CD14-positive monocyte (primary cell): ENCODE measurements around the gene TMEM79. TPM values are rescaled to one million over a fixed set of nuclear protein-coding genes. Genes with fewer than 3 reads are reported as not detected.

Source experiments
- DNase-seq, 3 donors: peaks; one replicate each; pipeline ENCODE4 v3.0.0-alpha.2; 2011 to 2022
- H2AFZ ChIP-seq: 2 replicates; pipeline ENCODE4 v1.6.0; 2012; ENCODE audit warnings: mild to moderate bottlenecking, low read depth, low read length, inconsistent platforms; ENCODE audit not compliant: insufficient read depth, poor library complexity, severe bottlenecking
- H3K27ac ChIP-seq, 2 donors: 1 replicate in 1 of 2; 2 replicates in 1 of 2; pipeline ENCODE4 v1.5.1; 2012 to 2013; ENCODE audit warnings: low read length in 2 of 2, control low read depth in 1 of 2, inconsistent platforms in 1 of 2, low read depth in 1 of 2, mild to moderate bottlenecking in 1 of 2
- H3K27me3 ChIP-seq, 2 donors: one replicate each; pipeline versions ENCODE4 v1.6.0 to v1.6.1; 2011 to 2013; ENCODE audit warnings: low read length in 2 of 2; ENCODE audit not compliant: control insufficient read depth in 2 of 2, insufficient read depth in 2 of 2
- H3K36me3 ChIP-seq, 2 donors: replicated peaks in 1 of 2; 1 replicate in 1 of 2; 2 replicates in 1 of 2; pipeline versions ENCODE4 v1.5.1 to v1.6.1; 2012 to 2013; ENCODE audit warnings: low read length in 2 of 2, control low read depth in 1 of 2, inconsistent platforms in 1 of 2, mild to moderate bottlenecking in 1 of 2; ENCODE audit not compliant: insufficient read depth in 2 of 2, control insufficient read depth in 1 of 2
- H3K4me1 ChIP-seq, 2 donors: 1 replicate in 1 of 2; 2 replicates in 1 of 2; pipeline versions ENCODE4 v1.5.1 to v1.6.1; 2012 to 2013; ENCODE audit warnings: low read length in 2 of 2, control low read depth in 1 of 2, inconsistent platforms in 1 of 2, mild to moderate bottlenecking in 1 of 2, moderate library complexity in 1 of 2; ENCODE audit not compliant: insufficient read depth in 2 of 2, control insufficient read depth in 1 of 2
- H3K4me2 ChIP-seq: replicated peaks from 2 replicates; pipeline ENCODE3; 2012; ENCODE audit warnings: low read length, moderate library complexity, mild to moderate bottlenecking; ENCODE audit not compliant: poor library complexity, severe bottlenecking; ENCODE audit errors: extremely low read depth
- H3K4me3 ChIP-seq, 3 experiments: fragments of 200-600 bp in 1 of 3; sonication (generic) in 1 of 3; replicated peaks in 1 of 3; 1 replicate in 2 of 3; 2 replicates in 1 of 3; pipeline ENCODE4 v1.5.1; 2011 to 2013; ENCODE audit warnings: low read length in 3 of 3, mild to moderate bottlenecking in 3 of 3, control low read depth in 2 of 3, low read depth in 2 of 3, inconsistent platforms in 1 of 3, moderate library complexity in 1 of 3
- H3K79me2 ChIP-seq: 2 replicates; pipeline ENCODE4 v1.6.0; 2012; ENCODE audit warnings: mild to moderate bottlenecking, control low read depth, inconsistent platforms, low read length, moderate library complexity; ENCODE audit not compliant: insufficient read depth
- H3K9ac ChIP-seq: 2 replicates; pipeline ENCODE4 v1.6.0; 2017; ENCODE audit warnings: low read length, mild to moderate bottlenecking; ENCODE audit not compliant: insufficient read depth, poor library complexity, severe bottlenecking
- H3K9me3 ChIP-seq, 2 donors: replicated peaks in 1 of 2; 1 replicate in 1 of 2; 2 replicates in 1 of 2; pipeline versions ENCODE4 v1.5.1 to v1.6.1; 2012 to 2013; ENCODE audit warnings: low read length in 2 of 2, control low read depth in 1 of 2; ENCODE audit not compliant: control insufficient read depth in 1 of 2, insufficient read depth in 1 of 2
- H4K20me1 ChIP-seq: 2 replicates; pipeline ENCODE4 v1.6.0; 2012; ENCODE audit warnings: mild to moderate bottlenecking, low read length, control low read depth, moderate library complexity; ENCODE audit not compliant: insufficient read depth
- H3K27ac Mint-ChIP-seq, 7 donors: one replicate each; pipeline ENCODE4 v1.8.0; 2020; ENCODE audit warnings: mild to moderate bottlenecking in 7 of 7, mixed read lengths in 7 of 7, moderate library complexity in 6 of 7, inconsistent platforms in 2 of 7
- H3K27me3 Mint-ChIP-seq, 3 donors: one replicate each; pipeline ENCODE4 v1.8.0; 2021 to 2022; ENCODE audit warnings: low read depth in 3 of 3, mild to moderate bottlenecking in 3 of 3, mixed read lengths in 3 of 3, moderate library complexity in 3 of 3, inconsistent platforms in 1 of 3
- H3K36me3 Mint-ChIP-seq, 2 donors: one replicate each; pipeline ENCODE4 v1.8.0; 2020; ENCODE audit warnings: mixed read lengths in 2 of 2, inconsistent platforms in 1 of 2, mild to moderate bottlenecking in 1 of 2
- H3K4me1 Mint-ChIP-seq: one replicate; pipeline ENCODE4 v1.8.0; 2020; ENCODE audit warnings: mild to moderate bottlenecking, mixed read lengths
- H3K4me3 Mint-ChIP-seq, 2 donors: one replicate each; pipeline ENCODE4 v1.8.0; 2020; ENCODE audit warnings: mild to moderate bottlenecking in 2 of 2, mixed read lengths in 2 of 2, moderate library complexity in 1 of 2
- H3K9me3 Mint-ChIP-seq, 7 donors: one replicate each; pipeline ENCODE4 v1.8.0; 2020 to 2022; ENCODE audit warnings: mixed read lengths in 7 of 7, mild to moderate bottlenecking in 6 of 7, moderate library complexity in 6 of 7, inconsistent platforms in 2 of 7
- WGBS: methylation state at CpG from one replicate; pipeline ENCODE4 v1.1.5; 2013; ENCODE audit warnings: missing lambda C conversion rate; ENCODE audit not compliant: insufficient coverage; 5-methylcytosine and 5-hydroxymethylcytosine counted together
- intact Hi-C, 2 donors: fragments of 100-400 bp; cut with micrococcal nuclease; formaldehyde crosslinking; loops; one replicate each; pipeline versions ENCODE4 v1.15.0 to v1.15.1; 2023
- polyA plus RNA-seq, 3 donors: library from polyadenylated mRNA; depleted of rRNA in 1 of 3; unstranded in 2 of 3; stranded (reverse) in 1 of 3; fragments of 300-500 nt in 2 of 3; fragments of >200 nt in 1 of 3; fragmentation: Illumina TruSeq in 2 of 3; gene quantifications; 1 replicate in 2 of 3; 2 replicates in 1 of 3; pipeline ENCODE4 v1.2.3, GENCODE V29; 2012 to 2021
- TF ChIP-seq, protein P1 (sequence below): fragments of 200-600 bp; IDR thresholded peaks from one replicate; pipeline ENCODE4 v1.8.0; 2022; ENCODE audit warnings: antibody characterized with exemption, mild to moderate bottlenecking

Gene TMEM79
- polyA plus RNA-seq, 3 donors = 1.2 to 12.0 (median 1.4) TPM

DNA sequence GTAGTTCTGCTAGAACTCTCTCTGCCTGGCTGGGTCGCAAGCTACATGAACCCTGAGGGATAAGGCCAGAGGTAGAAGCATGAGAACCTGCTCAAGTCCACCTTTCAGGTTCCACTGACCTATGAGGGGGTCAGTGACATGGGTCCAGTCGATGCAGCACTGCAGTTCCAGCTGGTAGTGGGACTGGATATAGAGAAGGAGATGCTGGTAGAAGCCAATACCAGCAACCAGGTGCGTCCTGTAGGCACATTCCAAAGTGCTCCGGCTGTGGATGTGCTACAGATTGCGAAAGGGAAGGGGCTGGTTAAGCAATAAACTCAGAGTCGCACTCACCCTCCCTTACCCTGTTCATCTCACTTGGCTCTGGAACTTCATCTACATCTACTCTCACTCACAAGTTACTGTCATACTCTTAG, 7.2 kb upstream of the TMEM79 start:
- no peaks in the 10 kb centered on the region for H3K9me3 ChIP-seq
- Mint-ChIP-seq H3K4me3 (peak overlapping the region; percentile 56 to 76), H3K4me1 (peaks cover 54% of the 10 kb centered on the region), H3K27ac (peak overlapping the region; percentile 85 to 95 (median 88)), H3K9me3 (no peaks in the 10 kb centered on the region), H3K36me3 (peaks cover 56 to 77% of the 10 kb centered on the region in 2 donors), H3K27me3 (no peaks in the 10 kb centered on the region)
- peak overlapping the region; percentile 73 for H3K4me2 ChIP-seq
- H3K4me1 ChIP-seq = peaks cover 65 to 67% of the 10 kb centered on the region in 2 donors
- TF ChIP-seq, protein P1, sequence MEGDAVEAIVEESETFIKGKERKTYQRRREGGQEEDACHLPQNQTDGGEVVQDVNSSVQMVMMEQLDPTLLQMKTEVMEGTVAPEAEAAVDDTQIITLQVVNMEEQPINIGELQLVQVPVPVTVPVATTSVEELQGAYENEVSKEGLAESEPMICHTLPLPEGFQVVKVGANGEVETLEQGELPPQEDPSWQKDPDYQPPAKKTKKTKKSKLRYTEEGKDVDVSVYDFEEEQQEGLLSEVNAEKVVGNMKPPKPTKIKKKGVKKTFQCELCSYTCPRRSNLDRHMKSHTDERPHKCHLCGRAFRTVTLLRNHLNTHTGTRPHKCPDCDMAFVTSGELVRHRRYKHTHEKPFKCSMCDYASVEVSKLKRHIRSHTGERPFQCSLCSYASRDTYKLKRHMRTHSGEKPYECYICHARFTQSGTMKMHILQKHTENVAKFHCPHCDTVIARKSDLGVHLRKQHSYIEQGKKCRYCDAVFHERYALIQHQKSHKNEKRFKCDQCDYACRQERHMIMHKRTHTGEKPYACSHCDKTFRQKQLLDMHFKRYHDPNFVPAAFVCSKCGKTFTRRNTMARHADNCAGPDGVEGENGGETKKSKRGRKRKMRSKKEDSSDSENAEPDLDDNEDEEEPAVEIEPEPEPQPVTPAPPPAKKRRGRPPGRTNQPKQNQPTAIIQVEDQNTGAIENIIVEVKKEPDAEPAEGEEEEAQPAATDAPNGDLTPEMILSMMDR = no peak
- H3K27ac ChIP-seq = peak overlapping the region; percentile 80 to 89
- peak overlapping the region; percentile 32 for H3K9ac ChIP-seq
- no peak overlapping the region for H2AFZ ChIP-seq
- H3K36me3 ChIP-seq = peaks cover 62 to 69% of the 10 kb centered on the region in 2 donors
- peaks cover 46% of the 10 kb centered on the region for H4K20me1 ChIP-seq
- 17% methylated on average over 4 of the region's 6 CpGs for WGBS
- peak; percentile 23 to 62 (median 34) for DNase-seq
- peaks cover 59% of the 10 kb centered on the region for H3K79me2 ChIP-seq
- no peaks in the 10 kb centered on the region for H3K27me3 ChIP-seq
- intact Hi-C loops = loop anchor here in 1 of 2 donors (10.0 kb wide), 1 partner anchor 58 kb away; the partner anchor contains the start of genes CCT3 and TSACC
- peak overlapping the region in 2 of 3 experiments; percentile 8 to 65 for H3K4me3 ChIP-seq

DNA sequence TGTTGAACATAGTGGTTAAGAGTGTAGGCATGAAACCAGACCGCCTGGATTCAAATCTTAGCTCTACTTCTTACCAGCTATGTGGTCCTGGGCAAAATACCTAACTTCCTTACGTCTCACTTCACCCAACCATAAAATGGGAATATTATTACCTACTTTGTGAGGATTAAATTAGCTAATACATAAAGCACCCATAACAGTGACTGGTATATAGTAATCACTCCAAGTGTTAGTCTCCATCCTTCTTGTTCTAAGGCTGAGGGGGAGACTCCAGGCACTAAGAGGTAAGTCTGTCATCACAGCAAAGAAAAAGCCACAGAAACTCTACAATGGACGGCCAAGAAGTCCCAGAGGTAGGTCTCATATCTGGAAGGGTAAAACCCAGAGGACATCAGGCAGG, 4.3 kb upstream of the TMEM79 start:
- peak overlapping the region in 1 of 2 donors; percentile 38 for H3K27ac ChIP-seq
- no peaks in the 10 kb centered on the region for H3K9me3 Mint-ChIP-seq
- intact Hi-C loops = loop anchor here in 1 of 2 donors (10.0 kb wide), 1 partner anchor 55 kb away; the partner anchor contains the start of genes CCT3 and TSACC
- H2AFZ ChIP-seq = no peak overlapping the region
- H3K27me3 ChIP-seq = no peaks in the 10 kb centered on the region
- peaks cover 28 to 48% of the 10 kb centered on the region in 2 donors for H3K36me3 Mint-ChIP-seq
- H3K27me3 Mint-ChIP-seq = no peaks in the 10 kb centered on the region
- WGBS = 100% methylated on average over 1 of the region's 3 CpGs
- no peak overlapping the region for H3K4me2 ChIP-seq
- TF ChIP-seq, protein P1 = no peak
- no peak overlapping the region for H3K9ac ChIP-seq
- H3K4me3 ChIP-seq = no peak overlapping the region
- H3K4me1 Mint-ChIP-seq = peaks cover 75% of the 10 kb centered on the region
- H3K36me3 ChIP-seq = peaks cover 33 to 40% of the 10 kb centered on the region in 2 donors
- peaks cover 76% of the 10 kb centered on the region for H3K79me2 ChIP-seq
- peaks cover 49% of the 10 kb centered on the region for H4K20me1 ChIP-seq
- no peaks in the 10 kb centered on the region for H3K9me3 ChIP-seq
- H3K4me3 Mint-ChIP-seq = no peak overlapping the region
- peak overlapping the region in 2 of 7 donors; percentile 38 to 42 for H3K27ac Mint-ChIP-seq
- H3K4me1 ChIP-seq = peaks cover 87 to 88% of the 10 kb centered on the region in 2 donors
- no peak for DNase-seq
